Body of pancreas (tissue), 4 donors: ENCODE measurements around the gene PRM3. TPM values are rescaled to one million over a fixed set of nuclear protein-coding genes. Genes with fewer than 3 reads are reported as not detected.

Source experiments
- ATAC-seq: fragments of 150-250 bp; one replicate; pipeline ENCODE4 v1.9.1; 2016
- DNase-seq, 4 donors: peaks; one replicate each; pipeline ENCODE4 v3.0.0-alpha.2; 2019
- H3K27ac ChIP-seq, 4 donors: fragments of 200-600 bp; sonication (generic); 1 replicate in 3 of 4; 2 replicates in 1 of 4; pipeline versions ENCODE4 v1.5.1 to v1.6.1; 2016 to 2019; ENCODE audit warnings: mild to moderate bottlenecking in 1 of 4, mixed read lengths in 1 of 4, moderate library complexity in 1 of 4
- H3K27me3 ChIP-seq, 2 donors: fragments of 200-600 bp; sonication (generic); one replicate each; pipeline ENCODE4 v1.6.0; 2016; ENCODE audit warnings: mild to moderate bottlenecking in 1 of 2
- H3K36me3 ChIP-seq, 2 donors: fragments of 200-600 bp; sonication (generic); replicated peaks in 1 of 2; 2 replicates each; pipeline ENCODE4 v1.5.1; 2016; ENCODE audit warnings: low read depth in 2 of 2; ENCODE audit not compliant: insufficient read depth in 1 of 2
- H3K4me1 ChIP-seq: fragments of 200-600 bp; sonication (generic); one replicate; pipeline ENCODE4 v1.6.0; 2016
- H3K4me3 ChIP-seq, 2 donors: fragments of 200-600 bp; sonication (generic); 1 replicate in 1 of 2; 2 replicates in 1 of 2; pipeline ENCODE4 v1.5.1; 2016 to 2019
- H3K9me3 ChIP-seq, 3 donors: fragments of 200-600 bp; sonication (generic); 1 replicate in 2 of 3; 2 replicates in 1 of 3; pipeline ENCODE4 v1.5.1; 2016
- POLR2A ChIP-seq, 3 donors: fragments of 450-650 bp; IDR thresholded peaks; one replicate each; pipeline ENCODE4 v1.6.1; 2016; ENCODE audit warnings: antibody characterized with exemption in 3 of 3, mild to moderate bottlenecking in 2 of 3
- WGBS, 2 donors: methylation state at CpG; one replicate each; pipeline ENCODE4 v1.1.5; 2017; 5-methylcytosine and 5-hydroxymethylcytosine counted together
- intact Hi-C: fragments of 100-400 bp; cut with DNase I; formaldehyde crosslinking; loops from one replicate; pipeline ENCODE4 v1.15.1; 2023
- total RNA-seq, 2 donors: library from RNA; depleted of rRNA; stranded (reverse); fragments of >200 nt; gene quantifications; one replicate each; pipeline ENCODE4 v1.1.0, GENCODE V29; 2016
- TF ChIP-seq, protein P1 (sequence below), 7 experiments: fragments of 450-650 bp in 4 of 7; fragments of 200-600 bp in 3 of 7; sonication (generic) in 3 of 7; IDR thresholded peaks; one replicate each; pipeline ENCODE4 v1.5.1; 2016 to 2019; ENCODE audit warnings: antibody characterized with exemption in 7 of 7

Gene PRM3
- total RNA-seq, 2 donors from 2014 or later, result not detected

- intact Hi-C loops, result loop anchor here (10.0 kb wide), 1 partner anchor 295 kb away; no protein-coding TSS in a partner anchor
- WGBS, 2 donors, result 81 to 82% methylated on average over 12 of the region's 12 CpGs
- no peak for ATAC-seq
- Histone ChIP-seq H3K36me3 (no peaks in the 10 kb centered on the region), H3K27me3 (no peaks in the 10 kb centered on the region), H3K4me3 (no peak overlapping the region), H3K9me3 (no peaks in the 10 kb centered on the region), H3K4me1 (peaks cover 28% of the 10 kb centered on the region), H3K27ac (peak overlapping the region in 3 of 4 donors; percentile 53 to 75 (median 68))
- TF ChIP-seq, protein P1, sequence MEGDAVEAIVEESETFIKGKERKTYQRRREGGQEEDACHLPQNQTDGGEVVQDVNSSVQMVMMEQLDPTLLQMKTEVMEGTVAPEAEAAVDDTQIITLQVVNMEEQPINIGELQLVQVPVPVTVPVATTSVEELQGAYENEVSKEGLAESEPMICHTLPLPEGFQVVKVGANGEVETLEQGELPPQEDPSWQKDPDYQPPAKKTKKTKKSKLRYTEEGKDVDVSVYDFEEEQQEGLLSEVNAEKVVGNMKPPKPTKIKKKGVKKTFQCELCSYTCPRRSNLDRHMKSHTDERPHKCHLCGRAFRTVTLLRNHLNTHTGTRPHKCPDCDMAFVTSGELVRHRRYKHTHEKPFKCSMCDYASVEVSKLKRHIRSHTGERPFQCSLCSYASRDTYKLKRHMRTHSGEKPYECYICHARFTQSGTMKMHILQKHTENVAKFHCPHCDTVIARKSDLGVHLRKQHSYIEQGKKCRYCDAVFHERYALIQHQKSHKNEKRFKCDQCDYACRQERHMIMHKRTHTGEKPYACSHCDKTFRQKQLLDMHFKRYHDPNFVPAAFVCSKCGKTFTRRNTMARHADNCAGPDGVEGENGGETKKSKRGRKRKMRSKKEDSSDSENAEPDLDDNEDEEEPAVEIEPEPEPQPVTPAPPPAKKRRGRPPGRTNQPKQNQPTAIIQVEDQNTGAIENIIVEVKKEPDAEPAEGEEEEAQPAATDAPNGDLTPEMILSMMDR (IDR thresholded peaks at IDR 0.05), result no peak
- TF ChIP-seq POLR2A (IDR thresholded peaks at IDR 0.05), result no peak
- no peak for DNase-seq
Measured at GRCh38 chr16:11259655-11260595, 13.5 kb downstream of the PRM3 start.

- DNase-seq, result peak; percentile 47 to 81 (median 72)
- no peak for TF ChIP-seq POLR2A (IDR thresholded peaks at IDR 0.05)
- TF ChIP-seq, protein P1 (IDR thresholded peaks at IDR 0.05), result peak in 1 of 7 experiments; percentile 2
- H3K27ac ChIP-seq, result peak overlapping the region; percentile 32 to 75 (median 60)
- no peaks in the 10 kb centered on the region for H3K9me3 ChIP-seq
- H3K36me3 ChIP-seq, result no peaks in the 10 kb centered on the region
- 32 to 44% methylated on average over 11 to 15 of the region's 15 CpGs for WGBS, 2 donors
- no peak for ATAC-seq
- no peaks in the 10 kb centered on the region for H3K27me3 ChIP-seq
- H3K4me3 ChIP-seq, result no peak overlapping the region
- H3K4me1 ChIP-seq, result peaks cover 34% of the 10 kb centered on the region
- intact Hi-C loops, result no loop called here
Measured at GRCh38 chr16:11258553-11259492, 14.6 kb downstream of the PRM3 start.

- peaks cover 34% of the 10 kb centered on the region for H3K4me1 ChIP-seq
Measured at GRCh38 chr16:11257131-11257938, 16.1 kb downstream of the PRM3 start.

More at GRCh38 chr16:11257131-11257938, 16.1 kb downstream of the PRM3 start:
- Histone ChIP-seq H3K9me3 (no peaks in the 10 kb centered on the region), H3K36me3 (no peaks in the 10 kb centered on the region), H3K4me3 (no peak overlapping the region), H3K27ac (peak overlapping the region; percentile 88 to 99 (median 94)), H3K27me3 (no peaks in the 10 kb centered on the region)
- 18 to 26% methylated on average over 18 to 21 of the region's 21 CpGs for WGBS, 2 donors
- DNase-seq (peak; percentile 77 to 87 (median 84)), ATAC-seq (peak; percentile 56)
- TF ChIP-seq, protein P1 (IDR thresholded peaks at IDR 0.05), result peak; percentile 46 to 79 (median 66)
- no peak for TF ChIP-seq POLR2A (IDR thresholded peaks at IDR 0.05)
- intact Hi-C loops, result no loop called here
